Spinal cord (tissue), 10 donors: ENCODE data around the gene FCN2. TPM values are rescaled to one million over a fixed set of nuclear protein-coding genes. Genes with fewer than 3 reads are reported as not detected.

ENCODE experiments used
- DNase-seq, 6 donors: peaks; one replicate each; pipeline versions ENCODE4 v3.0.0 to v3.0.0-alpha.2; 2013 to 2015; ENCODE audit warnings: low spot score in 6 of 6, low read depth in 4 of 6
- H3K27ac ChIP-seq: one replicate; pipeline ENCODE4 v1.5.1; 2013; ENCODE audit warnings: low read depth, low read length, control low read depth
- H3K27me3 ChIP-seq: one replicate; pipeline ENCODE4 v1.6.1; 2013; ENCODE audit warnings: low read length; ENCODE audit not compliant: control insufficient read depth, insufficient read depth
- H3K36me3 ChIP-seq: one replicate; pipeline ENCODE4 v1.6.1; 2013; ENCODE audit warnings: low read length; ENCODE audit not compliant: control insufficient read depth, insufficient read depth
- H3K4me1 ChIP-seq: one replicate; pipeline ENCODE4 v1.6.1; 2013; ENCODE audit warnings: low read length; ENCODE audit not compliant: control insufficient read depth, insufficient read depth
- H3K4me3 ChIP-seq: one replicate; pipeline ENCODE4 v1.5.1; 2013; ENCODE audit warnings: low read depth, low read length, control low read depth
- H3K9me3 ChIP-seq: one replicate; pipeline ENCODE4 v1.6.1; 2013; ENCODE audit warnings: low read length; ENCODE audit not compliant: control insufficient read depth, insufficient read depth
- WGBS: methylation state at CpG from one replicate; pipeline ENCODE4 v1.1.5; 2013; ENCODE audit warnings: missing lambda C conversion rate; ENCODE audit not compliant: insufficient coverage; 5-methylcytosine and 5-hydroxymethylcytosine counted together
- polyA plus RNA-seq, 2 donors: library from polyadenylated mRNA; unstranded; fragments of 120-200 nt; gene quantifications; one replicate each; pipeline ENCODE4 v1.2.1, GENCODE V29; 2013; ENCODE audit not compliant: insufficient read length in 2 of 2
- total RNA-seq, 2 donors: library from RNA; depleted of rRNA in 1 of 2; stranded (reverse); fragments of 120-200 nt in 1 of 2; fragments of >200 nt in 1 of 2; gene quantifications; one replicate each; pipeline versions ENCODE4 v1.2.3 to v1.2.4, GENCODE V29; 2013 to 2014
- donor health status: healthy.

The FCN2 gene
- total and polyA plus RNA-seq, 4 donors, result not detected

- DNase-seq, result no peak
- Histone ChIP-seq H3K27ac (no peak overlapping the region), H3K4me3 (no peak overlapping the region), H3K27me3 (no peaks in the 10 kb centered on the region), H3K36me3 (no peaks in the 10 kb centered on the region), H3K9me3 (no peaks in the 10 kb centered on the region), H3K4me1 (no peaks in the 10 kb centered on the region)
- 89% methylated on average over 11 of the region's 13 CpGs for WGBS
Observed at GRCh38 chr9:134929193-134930158, 48.9 kb downstream of the FCN2 start.

GRCh38 chr9:134930398-134930797 lies 49.8 kb downstream of the FCN2 start:
- whole genome bisulfite sequencing, result 78% methylated on average over 6 of the region's 13 CpGs
- Histone ChIP-seq H3K4me1 (peaks cover 5% of the 10 kb centered on the region), H3K36me3 (no peaks in the 10 kb centered on the region), H3K27me3 (peaks cover 2% of the 10 kb centered on the region), H3K4me3 (no peak overlapping the region), H3K27ac (no peak overlapping the region), H3K9me3 (no peaks in the 10 kb centered on the region)
- no peak for DNase-seq

- no peaks in the 10 kb centered on the region for H3K9me3 ChIP-seq
- WGBS, result 95% methylated on average over 9 of the region's 12 CpGs
- H3K4me3 ChIP-seq, result no peak overlapping the region
- no peak overlapping the region for H3K27ac ChIP-seq
- peaks cover 8% of the 10 kb centered on the region for H3K4me1 ChIP-seq
- DNase-seq, result no peak
- peaks cover 8% of the 10 kb centered on the region for H3K27me3 ChIP-seq
- H3K36me3 ChIP-seq, result no peaks in the 10 kb centered on the region
Observed at GRCh38 chr9:134932171-134932570, 51.6 kb downstream of the FCN2 start.

GRCh38 chr9:134932606-134933005 lies 52.0 kb downstream of the FCN2 start:
- Histone ChIP-seq H3K4me1 (peaks cover 8% of the 10 kb centered on the region), H3K27me3 (peaks cover 8% of the 10 kb centered on the region), H3K9me3 (no peaks in the 10 kb centered on the region), H3K27ac (no peak overlapping the region), H3K4me3 (no peak overlapping the region), H3K36me3 (no peaks in the 10 kb centered on the region)
- 100% methylated on average over 3 of the region's 5 CpGs for WGBS
- peak in 1 of 6 donors; percentile 22 for DNase-seq

- peaks cover 8% of the 10 kb centered on the region for H3K4me1 ChIP-seq
- H3K9me3 ChIP-seq, result no peaks in the 10 kb centered on the region
- 90% methylated on average over 9 of the region's 10 CpGs for WGBS
- H3K27me3 ChIP-seq, result peaks cover 8% of the 10 kb centered on the region
- no peaks in the 10 kb centered on the region for H3K36me3 ChIP-seq
- no peak overlapping the region for H3K27ac ChIP-seq
- H3K4me3 ChIP-seq, result no peak overlapping the region
- no peak for DNase-seq
Observed at GRCh38 chr9:134933076-134933659, 52.6 kb downstream of the FCN2 start.

GRCh38 chr9:134935056-134935640 lies 54.5 kb downstream of the FCN2 start:
- H3K36me3 ChIP-seq, result no peaks in the 10 kb centered on the region
- H3K9me3 ChIP-seq, result no peaks in the 10 kb centered on the region
- peaks cover 8% of the 10 kb centered on the region for H3K27me3 ChIP-seq
- H3K4me3 ChIP-seq, result no peak overlapping the region
- H3K4me1 ChIP-seq, result peaks cover 8% of the 10 kb centered on the region
- peak in 1 of 6 donors; percentile 66 for DNase-seq
- no peak overlapping the region for H3K27ac ChIP-seq
- 29% methylated on average over 5 of the region's 17 CpGs for WGBS

- H3K27ac ChIP-seq, result no peak overlapping the region
- no peaks in the 10 kb centered on the region for H3K9me3 ChIP-seq
- no peaks in the 10 kb centered on the region for H3K36me3 ChIP-seq
- H3K27me3 ChIP-seq, result peaks cover 8% of the 10 kb centered on the region
- H3K4me3 ChIP-seq, result no peak overlapping the region
- peaks cover 8% of the 10 kb centered on the region for H3K4me1 ChIP-seq
- 47% methylated on average over 13 of the region's 27 CpGs for WGBS
- DNase-seq, result peak in 2 of 6 donors; percentile 53 to 86
Observed at GRCh38 chr9:134935701-134936345, 55.2 kb downstream of the FCN2 start.

- DNase-seq, result peak in 1 of 6 donors; percentile 54
- no peak overlapping the region for H3K27ac ChIP-seq
- H3K36me3 ChIP-seq, result no peaks in the 10 kb centered on the region
- H3K9me3 ChIP-seq, result no peaks in the 10 kb centered on the region
- WGBS, result 86% methylated on average over 4 of the region's 13 CpGs
- H3K4me3 ChIP-seq, result no peak overlapping the region
- peaks cover 8% of the 10 kb centered on the region for H3K4me1 ChIP-seq
- peaks cover 8% of the 10 kb centered on the region for H3K27me3 ChIP-seq
Observed at GRCh38 chr9:134936346-134937163, 55.9 kb downstream of the FCN2 start.
